NCI-H446 treated with DMSO at 0.1 percent for 48 hours (cell line): ENCODE data around the gene CTIF.

Experiments used
- DNase-seq: peaks from one replicate; lab custom pipeline; 2025; lab: John Stamatoyannopoulos, UW

Gene CTIF

GRCh38 chr18:48835745-48836170 is 296.9 kb downstream of the CTIF start:
- no peak for DNase-seq

GRCh38 chr18:48836231-48836805 is 297.5 kb downstream of the CTIF start:
- DNase-seq: no peak

DNA sequence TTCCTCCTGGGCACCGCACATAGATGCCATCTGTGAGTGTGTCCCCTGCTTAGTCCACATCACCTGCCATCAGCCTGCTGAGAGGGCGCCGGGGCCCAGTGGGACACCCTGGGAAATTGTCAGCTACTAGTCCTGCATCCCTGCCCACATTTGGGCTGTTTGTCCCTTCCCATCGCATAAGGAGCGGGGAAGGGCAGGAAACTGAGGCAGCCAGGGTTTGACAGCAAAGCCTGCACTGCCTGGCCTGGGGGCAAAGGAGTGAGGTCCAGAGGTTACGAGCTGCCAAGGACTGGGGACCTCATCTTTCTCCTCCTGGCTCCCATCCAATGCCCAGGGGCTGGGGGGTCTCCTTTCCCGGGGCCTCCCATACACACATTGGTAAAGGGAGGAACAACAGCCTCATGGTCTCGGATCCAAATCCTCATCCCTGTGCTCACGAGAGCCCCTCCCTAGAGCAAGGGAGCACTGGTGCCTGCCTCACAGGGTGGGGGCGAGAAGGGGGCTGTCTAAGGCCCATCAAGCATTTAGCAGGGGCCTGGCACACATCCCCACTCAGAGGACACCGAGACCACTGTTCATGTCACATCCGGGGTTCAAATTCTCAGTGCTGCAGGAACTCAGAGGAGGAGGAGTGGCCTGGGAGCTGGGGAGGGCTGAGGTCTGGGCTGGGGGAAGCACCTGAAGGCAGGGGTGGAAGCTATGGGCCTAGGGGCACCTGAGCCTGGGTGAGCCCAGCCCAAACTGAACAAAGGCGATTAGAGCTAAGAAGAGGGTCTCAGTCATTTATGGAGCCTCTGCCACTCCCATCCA is 298.2 kb downstream of the CTIF start:
- no peak for DNase-seq

DNA sequence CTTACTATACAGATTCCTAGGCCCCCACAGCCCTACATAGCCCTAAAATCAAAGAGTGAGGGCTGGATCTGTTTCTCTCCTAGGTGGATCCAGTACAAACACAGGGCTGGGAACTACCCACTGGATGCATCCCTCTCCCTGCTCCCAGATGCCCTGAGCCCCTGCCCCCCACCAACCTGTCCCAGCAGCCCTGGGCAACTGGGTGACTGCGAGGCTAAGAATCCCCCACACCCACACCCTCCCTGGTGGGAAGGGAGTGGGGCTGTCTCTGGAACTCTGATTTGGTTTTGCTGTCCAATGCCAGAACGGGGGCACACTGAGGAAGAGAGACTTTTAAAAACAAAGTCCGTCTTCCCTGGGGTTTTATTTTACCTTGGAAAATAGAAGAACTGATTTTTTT is 298.8 kb downstream of the CTIF start:
- DNase-seq: no peak

GRCh38 chr18:48838166-48838775 is 299.4 kb downstream of the CTIF start:
- no peak for DNase-seq

DNA sequence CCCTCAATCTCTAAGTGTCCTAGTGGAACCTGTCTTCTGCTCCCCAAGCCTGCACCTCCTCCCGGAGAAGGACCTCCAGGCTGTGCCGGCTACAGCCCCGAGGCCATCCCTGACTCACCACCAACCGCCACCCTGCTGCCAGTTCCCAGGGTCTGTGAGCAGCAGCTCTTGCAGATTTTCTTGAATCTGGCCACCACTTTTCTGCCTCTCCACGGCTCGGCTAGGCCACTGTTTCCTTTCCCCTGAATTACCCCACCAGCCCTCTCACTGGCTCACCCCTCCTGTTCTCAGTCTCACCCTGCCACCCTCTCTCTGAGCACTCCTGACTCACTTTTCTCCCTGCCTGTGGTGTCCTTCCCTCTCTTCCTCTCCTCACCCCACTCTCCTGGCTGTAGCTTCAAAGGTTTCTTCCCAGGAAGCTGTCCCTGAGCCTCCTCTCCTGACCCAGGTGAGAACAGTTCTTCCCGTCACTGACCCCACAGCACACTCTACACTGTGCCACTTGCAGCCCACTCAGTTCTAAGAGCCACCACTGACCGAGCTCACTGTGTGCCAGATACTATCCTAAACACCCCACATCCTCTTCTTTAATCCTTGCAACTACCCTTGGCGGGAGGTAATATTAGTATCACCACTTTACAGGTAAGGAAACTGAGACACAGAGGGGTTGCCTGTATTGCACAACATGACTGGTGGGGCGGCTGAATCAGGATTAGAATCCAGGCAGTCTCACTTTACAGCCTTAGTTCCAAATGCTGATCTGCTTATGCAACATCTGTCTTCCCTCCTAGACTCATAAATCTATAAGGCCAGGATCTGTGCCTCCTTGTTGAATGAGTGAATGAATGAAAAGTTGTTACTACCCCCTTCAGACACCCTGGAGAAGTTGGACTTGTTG is 300.3 kb downstream of the CTIF start:
- DNase-seq: no peak

- no peak for DNase-seq
These were observed 301.1 kb downstream of the CTIF start for GRCh38 chr18:48839819-48840490.

DNA sequence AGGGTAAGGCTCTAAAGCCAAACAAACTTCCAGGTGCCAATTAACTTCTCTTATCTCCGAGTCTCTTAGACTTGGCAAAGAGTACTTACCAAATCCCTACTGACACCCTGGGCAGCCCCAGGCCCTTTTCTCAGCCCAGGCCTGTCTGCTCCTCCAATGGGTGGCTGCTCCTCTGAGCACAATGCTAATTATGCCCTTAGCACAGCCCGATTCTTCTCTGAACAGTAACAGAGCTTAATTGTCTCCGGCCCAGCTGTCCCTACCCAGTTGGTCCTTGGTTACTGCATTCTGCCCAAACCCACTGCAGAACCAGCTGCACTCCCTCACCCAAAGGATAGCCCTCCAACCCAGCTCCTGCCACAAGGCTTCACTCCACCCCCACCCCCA is 301.7 kb downstream of the CTIF start:
- no peak for DNase-seq

- DNase-seq: no peak
These were observed 302.8 kb downstream of the CTIF start for GRCh38 chr18:48841381-48842258.

- no peak for DNase-seq
These were observed 303.6 kb downstream of the CTIF start for GRCh38 chr18:48842259-48843061.

DNA sequence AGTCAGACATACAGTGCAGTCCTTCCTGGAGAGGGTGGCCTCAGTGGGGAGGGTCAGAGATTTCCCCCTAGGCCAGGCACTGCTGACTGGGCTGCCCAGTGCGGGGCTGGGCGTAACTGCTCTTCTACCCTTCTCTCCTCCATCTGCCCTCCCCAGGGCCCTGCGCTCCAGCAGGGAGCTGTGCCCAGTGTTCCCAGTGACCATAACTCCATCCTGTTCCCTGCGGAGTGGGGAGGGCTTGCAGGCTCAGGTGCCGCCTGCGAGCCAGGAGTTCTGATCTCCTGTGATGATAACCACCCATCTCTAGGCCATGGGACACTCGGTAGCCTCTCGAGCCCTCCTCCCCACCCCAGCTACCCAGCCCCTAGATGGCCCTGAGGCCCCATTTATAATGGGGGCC is 304.3 kb downstream of the CTIF start:
- DNase-seq: no peak

GRCh38 chr18:48843596-48843995 is 304.8 kb downstream of the CTIF start:
- DNase-seq: no peak

DNA sequence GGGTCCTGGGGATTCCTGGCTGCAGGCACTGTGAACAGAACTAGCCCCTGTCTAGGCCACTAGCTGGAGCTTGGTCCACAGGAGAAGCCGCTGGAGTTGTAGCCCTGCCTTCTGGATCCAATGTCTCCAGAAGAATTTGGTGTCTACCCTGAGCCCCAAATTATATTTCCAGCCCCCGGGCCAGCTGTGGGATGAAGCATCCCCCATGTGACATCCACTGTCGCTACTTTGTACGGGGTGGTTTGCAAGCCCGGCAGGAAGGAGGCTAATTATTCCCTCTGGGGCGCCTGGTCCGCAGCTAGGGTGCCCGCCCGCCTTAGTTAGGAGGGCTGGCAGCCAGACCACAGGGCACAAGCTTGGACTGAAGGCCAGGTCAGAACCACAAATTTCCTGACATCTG is 305.4 kb downstream of the CTIF start:
- no peak for DNase-seq

DNA sequence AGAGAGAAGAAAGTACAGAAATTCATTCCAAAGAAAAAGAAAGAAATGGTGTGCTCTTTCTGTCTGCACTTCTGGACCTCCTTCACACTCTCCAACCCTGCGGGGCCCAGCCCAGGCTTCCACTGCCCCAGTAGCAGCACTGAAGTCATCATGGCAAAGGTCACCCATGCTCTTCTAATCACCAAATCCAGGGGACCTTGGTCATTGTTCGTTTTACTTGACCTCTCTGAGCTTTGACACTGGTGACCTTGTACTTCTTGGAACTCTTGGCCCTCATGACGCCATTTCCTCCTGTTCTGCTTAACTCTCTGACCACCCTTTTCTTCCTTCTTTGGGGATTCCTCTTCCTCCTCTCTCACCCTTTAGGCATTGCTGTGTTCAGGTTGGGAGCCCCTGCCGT is 306.3 kb downstream of the CTIF start:
- no peak for DNase-seq

GRCh38 chr18:48846423-48846932 is 307.6 kb downstream of the CTIF start:
- DNase-seq: no peak

DNA sequence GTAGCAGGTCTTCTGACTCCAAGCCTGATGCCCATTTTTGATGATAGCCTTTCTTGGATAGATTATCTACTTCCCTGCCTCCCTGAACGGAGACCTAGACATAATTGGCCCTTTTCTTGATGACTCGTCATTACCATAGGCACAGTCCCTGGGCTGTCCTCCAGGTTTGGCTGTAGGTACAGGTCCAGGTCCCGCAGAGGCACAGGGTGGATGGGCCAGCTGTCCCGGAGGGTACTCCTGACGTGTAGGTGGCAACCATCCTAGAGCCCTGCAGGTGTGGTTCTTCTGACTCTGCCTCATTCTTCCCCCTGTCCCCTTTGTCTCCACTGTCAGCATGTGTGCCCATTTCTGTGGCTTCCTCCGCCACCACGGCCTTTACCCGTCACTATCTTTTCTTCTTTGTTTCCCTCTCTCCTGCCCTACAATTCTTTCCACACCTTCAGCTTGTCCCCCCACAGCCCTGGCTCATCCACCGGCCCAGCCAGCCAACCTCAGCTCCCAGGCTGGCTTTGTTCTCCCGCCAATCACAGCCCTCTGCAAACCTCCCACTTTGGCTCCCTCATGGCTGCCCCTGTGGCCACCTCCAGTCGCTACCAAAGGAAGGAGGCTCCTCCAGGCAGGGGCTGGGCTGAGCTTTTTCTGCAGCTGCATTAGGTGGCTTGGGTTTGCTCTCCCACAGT is 309.1 kb downstream of the CTIF start:
- DNase-seq: no peak

- no peak for DNase-seq
These were observed 309.9 kb downstream of the CTIF start for GRCh38 chr18:48848641-48849143.

- no peak for DNase-seq
These were observed 312.2 kb downstream of the CTIF start for GRCh38 chr18:48850822-48851598.
